ENCODE measurements around the gene B3GNT2.
"Not testable (repeated sequence)": the region's sequence is repeated elsewhere in the genome, so short reads cannot be mapped to it uniquely, and the experiment has no call there.

B3GNT2 gene

DNA sequence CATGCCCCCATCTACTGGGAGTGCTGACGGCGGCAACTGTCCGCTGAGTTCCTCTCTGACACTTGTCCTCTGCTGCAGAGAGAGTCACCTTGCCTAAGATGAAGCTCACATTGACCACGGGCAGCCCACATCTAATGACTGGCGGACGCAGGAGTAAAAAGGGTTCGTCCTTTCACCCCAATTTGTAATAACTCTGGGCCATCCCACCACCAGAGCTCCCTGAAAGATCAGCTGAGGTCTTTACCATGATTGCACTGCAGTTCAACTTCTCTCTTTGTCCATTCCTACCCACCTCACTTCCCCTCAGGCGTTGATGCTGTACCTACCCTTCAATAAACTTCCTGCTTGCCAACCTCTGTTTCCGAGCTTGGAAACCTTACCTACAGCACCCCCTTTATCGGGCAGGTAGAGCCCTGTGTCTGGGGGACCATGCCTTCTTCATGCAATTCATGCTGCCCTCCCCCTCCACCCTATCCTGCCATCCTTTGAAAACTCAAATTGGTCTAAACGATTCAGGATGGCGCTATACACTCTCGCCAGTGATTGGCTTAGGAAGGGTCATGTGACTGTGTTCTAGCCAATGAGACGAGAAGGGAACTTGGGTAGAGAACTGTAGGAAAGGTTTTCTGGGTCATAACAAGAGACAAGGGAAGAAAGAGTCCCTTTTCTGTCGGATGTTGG is 10.3 kb upstream of the B3GNT2 start:
- DNase-seq (ENCODE audit: low read depth, low spot score), result no peak

- DNase-seq (ENCODE audit: low read depth, low spot score), result no peak
Measured at GRCh38 chr2:62186156-62186905, 9.6 kb upstream of the B3GNT2 start.

- DNase-seq (ENCODE audit: low read depth, low spot score), result no peak
Measured at GRCh38 chr2:62187246-62187645, 8.7 kb upstream of the B3GNT2 start.

GRCh38 chr2:62188416-62188815 is 7.5 kb upstream of the B3GNT2 start:
- DNase-seq (ENCODE audit: low read depth, low spot score), result no peak

GRCh38 chr2:62189196-62189595 is 6.7 kb upstream of the B3GNT2 start:
- DNase-seq (ENCODE audit: low read depth, low spot score), result no peak

- no peak for DNase-seq (ENCODE audit: low read depth, low spot score)
Measured at GRCh38 chr2:62192811-62193210, 3.1 kb upstream of the B3GNT2 start.

DNA sequence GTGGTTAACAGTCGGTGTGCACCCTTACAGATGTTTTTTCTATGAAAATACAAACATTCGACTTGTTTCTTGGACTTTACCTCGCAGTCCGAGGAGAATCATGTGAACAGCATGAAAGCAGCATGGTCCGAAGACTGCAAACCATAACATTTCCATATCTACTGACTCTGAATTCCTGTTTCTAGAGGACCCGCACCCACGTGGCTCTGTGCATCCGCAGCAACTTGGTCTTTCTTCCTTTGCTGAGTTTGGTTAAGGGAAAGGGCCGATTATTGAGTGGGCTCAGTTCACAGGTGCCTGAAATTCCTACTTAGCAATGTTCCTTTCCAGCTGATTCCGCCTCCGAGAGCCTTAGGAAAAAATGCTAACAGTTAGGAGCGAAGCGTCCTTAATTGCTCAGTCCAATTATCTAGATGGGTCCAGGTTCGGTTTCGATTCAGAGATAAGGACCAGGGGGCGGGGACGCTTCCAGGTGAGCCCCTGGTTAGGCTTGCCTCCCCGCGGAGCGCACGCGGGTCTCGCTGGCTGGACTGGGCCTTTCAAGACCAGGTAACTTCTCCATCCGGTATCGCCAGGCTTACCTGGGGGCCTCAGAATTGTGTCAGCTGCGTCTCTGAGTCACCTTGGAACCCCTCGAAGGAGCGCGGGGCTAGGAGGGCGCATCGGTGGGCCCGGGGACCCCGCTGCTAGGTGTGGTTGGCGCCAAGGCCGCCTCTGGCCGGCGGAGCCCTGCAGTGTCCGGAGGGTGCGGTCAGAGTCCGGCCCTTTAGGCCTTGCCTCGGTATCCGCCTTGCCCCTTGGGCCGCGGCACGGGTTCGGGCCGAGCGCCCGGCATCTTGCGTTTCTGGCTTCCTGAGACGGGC is 1.1 kb upstream of the B3GNT2 start:
- no peak for DNase-seq (ENCODE audit: low read depth, low spot score)

- DNase-seq (ENCODE audit: low read depth, low spot score), result peak; percentile 30
Measured at GRCh38 chr2:62196278-62196901, 475 bp downstream of the B3GNT2 start.

DNA sequence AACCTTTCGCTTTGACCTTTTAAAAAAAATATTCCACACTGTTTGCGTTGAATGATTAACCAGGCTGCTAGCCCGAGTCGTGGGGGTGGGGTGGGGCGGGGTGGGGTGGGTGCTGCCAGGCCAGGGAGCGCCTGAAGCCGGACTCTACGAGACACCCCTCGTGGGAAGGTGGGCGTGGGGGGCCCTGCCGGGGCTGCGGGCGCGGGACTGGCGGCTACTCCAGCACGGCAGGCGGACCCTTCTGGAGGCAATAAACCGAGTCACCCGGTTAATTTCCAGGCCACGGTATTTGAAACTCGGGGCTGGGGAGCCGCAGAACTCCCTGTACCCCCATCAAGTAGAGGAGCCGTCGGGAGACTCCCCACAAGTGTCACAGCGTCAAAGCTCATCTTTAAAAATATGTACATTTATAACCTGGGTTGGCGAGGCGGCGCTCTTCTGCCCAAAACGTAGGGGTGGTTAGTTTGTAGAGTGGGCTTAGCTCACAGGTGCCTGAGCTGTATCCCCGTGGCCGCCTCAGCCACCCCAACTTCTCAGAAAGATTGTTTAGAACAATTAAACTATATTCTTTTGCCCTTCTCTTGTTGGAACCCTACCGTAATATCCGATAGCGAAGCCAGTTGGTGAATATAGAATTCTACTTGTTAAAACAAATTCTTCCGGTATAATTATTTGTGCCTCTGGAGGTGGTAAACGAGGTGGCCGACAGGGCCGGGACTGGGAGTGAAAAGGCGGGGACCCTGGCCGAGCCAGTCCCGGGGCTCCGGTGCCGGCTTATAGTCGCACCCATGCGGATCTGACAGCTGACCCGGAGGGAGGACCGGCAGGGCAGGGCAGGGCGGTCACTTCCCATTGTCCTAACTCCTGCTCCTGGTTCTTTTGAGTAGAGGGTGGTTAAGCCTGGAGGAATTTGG is 1.4 kb downstream of the B3GNT2 start:
- DNase-seq (ENCODE audit: low read depth, low spot score), result no peak

DNA sequence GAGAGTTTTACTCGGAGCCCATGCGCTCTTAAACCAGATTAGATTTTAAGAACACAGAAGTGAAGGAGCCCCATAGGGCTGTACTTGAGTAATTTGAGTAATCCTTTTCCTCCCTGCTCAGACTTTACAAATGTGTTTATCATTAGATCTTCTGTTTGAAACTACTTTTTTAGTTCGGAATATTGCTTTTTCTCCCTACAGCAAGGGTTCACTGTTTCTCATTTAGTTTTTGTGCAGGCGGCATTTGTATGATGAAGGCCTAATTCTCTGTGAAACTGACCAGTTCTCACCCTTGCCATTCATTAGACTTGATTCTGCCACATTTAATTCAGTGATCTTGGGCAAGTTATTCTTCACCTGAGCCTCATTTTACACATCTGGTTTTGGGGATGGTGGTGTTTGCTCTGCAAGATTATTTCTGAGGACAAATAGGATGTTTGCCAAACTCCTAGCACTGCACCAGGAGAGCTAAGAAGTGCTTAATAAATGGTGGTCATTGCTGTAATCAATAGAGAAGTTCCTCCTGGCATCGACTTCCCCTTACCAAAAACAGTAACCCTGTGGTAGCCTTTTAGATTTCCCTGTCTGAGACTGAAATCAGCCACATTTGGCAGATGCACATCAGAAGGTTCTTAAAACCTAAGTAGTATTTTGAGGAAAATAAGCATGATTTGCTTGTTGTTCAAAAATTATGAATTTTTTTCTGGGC is 2.2 kb downstream of the B3GNT2 start:
- no peak for DNase-seq (ENCODE audit: low read depth, low spot score)

GRCh38 chr2:62198854-62199253 is 2.9 kb downstream of the B3GNT2 start:
- not testable (repeated sequence) for DNase-seq (ENCODE audit: low read depth, low spot score)

DNA sequence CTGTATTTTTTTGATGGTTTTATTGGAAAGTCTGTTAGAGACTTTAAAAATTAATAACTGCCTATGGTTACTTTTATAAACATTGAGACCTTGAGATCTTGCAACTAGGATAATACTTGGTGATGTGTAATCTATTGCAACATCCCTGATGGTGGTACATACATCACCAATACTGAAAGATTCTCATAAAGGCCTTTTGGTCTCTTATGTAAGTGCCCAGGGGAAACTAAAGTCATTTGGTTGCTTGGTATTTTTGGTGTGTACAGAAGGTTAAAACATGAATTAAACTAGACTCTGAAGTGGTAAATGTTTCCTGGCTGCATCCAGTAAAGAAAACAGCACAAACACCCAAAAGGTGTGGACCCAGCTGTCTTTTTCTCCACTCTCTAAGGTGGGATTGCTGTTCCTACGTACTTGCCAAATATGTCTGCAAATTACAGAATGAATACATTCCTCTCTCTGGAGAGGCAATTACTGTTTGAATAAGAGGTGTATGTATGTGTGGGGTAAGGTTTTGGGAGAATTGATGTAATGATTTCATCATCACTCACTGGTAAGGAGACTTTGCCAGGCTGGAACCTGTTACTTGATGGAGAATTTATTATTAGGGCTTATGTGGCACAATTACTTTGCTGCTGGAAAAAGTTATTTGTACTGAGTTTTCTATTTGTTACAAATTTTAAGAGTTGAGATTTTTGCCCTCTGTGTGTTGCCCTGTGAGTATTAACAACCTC is 3.6 kb downstream of the B3GNT2 start:
- DNase-seq (ENCODE audit: low read depth, low spot score), result no peak

DNA sequence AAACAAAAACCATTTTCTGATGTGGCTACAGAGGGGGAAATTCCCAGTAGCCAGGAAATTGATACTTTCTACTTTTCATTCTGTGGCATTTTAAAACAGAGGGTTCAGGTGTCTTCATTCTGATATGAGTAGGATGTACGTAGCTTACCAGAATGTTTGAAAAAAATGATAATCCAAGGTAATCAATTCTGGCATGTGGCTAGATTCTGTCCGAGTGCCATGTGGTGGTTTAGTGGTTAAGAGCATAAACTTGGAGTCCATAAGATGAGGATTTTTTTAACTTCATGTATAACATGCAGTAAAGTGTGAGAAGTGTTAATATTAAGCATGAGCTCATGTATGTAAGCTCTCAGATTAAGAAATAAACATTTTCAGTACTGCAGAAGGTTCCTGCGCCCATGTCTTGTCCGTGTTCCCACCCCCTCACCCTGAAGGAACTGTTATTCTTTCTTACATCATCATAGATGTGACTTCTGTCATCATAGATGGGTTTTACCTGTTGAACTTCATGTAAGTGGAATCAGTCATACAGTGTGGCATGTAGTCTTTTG is 4.5 kb downstream of the B3GNT2 start:
- DNase-seq (ENCODE audit: low read depth, low spot score), result no peak

GRCh38 chr2:62200868-62201267 is 5.0 kb downstream of the B3GNT2 start:
- no peak for DNase-seq (ENCODE audit: low read depth, low spot score)

DNA sequence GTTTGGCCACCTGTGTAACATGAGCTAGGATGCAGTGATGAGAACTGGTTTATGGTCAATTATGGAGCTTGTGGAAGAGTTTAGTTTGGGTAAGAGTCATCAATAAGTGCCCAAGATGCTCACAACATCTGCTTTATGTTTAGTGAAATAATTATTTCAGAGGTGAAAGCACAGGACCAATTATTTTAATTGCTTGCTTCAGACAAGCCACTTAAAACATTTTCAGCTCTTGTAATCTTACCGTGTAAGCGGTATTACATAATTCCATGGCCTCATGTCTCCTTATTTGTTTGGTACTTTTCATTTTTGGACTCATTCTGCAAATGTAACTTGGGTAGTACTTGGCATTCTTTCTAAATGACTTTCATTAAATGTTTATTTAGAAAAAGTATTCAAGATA is 5.4 kb downstream of the B3GNT2 start:
- DNase-seq (ENCODE audit: low read depth, low spot score), result no peak

DNA sequence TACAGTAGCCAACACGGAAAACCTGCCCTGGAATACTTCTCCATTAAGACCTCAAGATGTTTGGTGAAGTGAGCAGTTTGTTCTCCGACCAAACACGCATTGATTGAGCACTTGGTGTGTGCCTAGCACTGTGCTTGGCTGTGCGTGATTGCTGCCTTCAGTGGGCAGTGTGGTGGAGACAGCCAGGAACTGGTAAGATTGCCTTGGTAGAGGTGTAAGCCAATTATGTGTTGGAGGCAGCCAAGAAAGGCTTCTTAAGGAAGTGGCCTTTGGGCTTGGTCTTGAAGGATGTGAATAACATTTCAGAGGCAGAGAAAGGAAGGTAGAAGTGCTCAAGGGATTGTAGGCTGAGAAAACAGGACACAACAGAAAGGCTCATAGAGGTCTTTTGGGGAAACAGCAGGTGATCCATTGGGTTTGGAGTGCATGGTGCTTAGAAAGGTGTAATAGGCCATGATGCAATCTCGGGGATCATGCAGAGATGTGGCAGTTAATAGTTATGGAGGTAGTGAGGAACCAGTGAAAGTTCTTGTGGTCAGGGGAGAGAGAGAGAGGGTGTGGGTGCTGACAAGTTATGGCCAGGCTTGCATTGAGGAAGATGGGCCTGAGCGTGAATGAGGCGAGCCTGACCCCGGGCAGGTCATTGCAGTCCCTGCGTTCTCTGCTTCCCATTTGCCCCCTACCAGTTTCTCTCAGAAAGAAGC is 6.3 kb downstream of the B3GNT2 start:
- no peak for DNase-seq (ENCODE audit: low read depth, low spot score)

- DNase-seq (ENCODE audit: low read depth, low spot score), result no peak
Measured at GRCh38 chr2:62202729-62203128, 6.8 kb downstream of the B3GNT2 start.

DNA sequence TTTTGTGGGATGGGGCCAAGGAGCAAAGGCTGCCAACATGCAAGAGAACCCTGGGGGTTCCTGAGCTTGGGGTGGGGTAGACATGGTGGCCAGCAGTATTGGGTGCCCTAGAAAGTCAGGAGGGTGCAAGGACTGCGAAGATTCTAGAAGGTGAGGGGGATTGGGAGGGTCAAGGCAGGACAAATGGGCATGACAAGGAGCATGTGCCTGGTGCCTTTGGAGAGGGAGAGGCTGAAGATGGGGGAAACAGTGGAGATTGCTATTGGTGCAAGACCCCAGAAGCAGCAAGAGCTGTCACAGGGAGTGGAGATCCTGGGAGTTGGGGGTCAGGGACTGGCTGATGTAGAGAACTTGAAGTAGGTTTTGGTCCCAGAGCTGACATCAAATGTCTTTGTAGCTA is 7.5 kb downstream of the B3GNT2 start:
- DNase-seq (ENCODE audit: low read depth, low spot score), result no peak

All from activated naive CD8-positive, alpha-beta T cell treated with anti-CD3 and anti-CD28 coated beads, Interleukin-2, amount 50 U/mL, for 16 hours (primary cell).